Neural progenitor cell (in vitro differentiated cells): ENCODE measurements around the gene INPP5D.

Experiments
- EZH2 ChIP-seq: fragments of 200-600 bp; sonication (generic); IDR thresholded peaks from 2 replicates; pipeline ENCODE4 v1.6.1; 2017; ENCODE audit warnings: antibody characterized with exemption, mild to moderate bottlenecking, moderate library complexity
- EZH2phosphoT487 ChIP-seq: fragments of 200-600 bp; sonication (generic); IDR thresholded peaks from 2 replicates; pipeline ENCODE4 v1.6.1; 2017; ENCODE audit warnings: antibody characterized with exemption

DNA sequence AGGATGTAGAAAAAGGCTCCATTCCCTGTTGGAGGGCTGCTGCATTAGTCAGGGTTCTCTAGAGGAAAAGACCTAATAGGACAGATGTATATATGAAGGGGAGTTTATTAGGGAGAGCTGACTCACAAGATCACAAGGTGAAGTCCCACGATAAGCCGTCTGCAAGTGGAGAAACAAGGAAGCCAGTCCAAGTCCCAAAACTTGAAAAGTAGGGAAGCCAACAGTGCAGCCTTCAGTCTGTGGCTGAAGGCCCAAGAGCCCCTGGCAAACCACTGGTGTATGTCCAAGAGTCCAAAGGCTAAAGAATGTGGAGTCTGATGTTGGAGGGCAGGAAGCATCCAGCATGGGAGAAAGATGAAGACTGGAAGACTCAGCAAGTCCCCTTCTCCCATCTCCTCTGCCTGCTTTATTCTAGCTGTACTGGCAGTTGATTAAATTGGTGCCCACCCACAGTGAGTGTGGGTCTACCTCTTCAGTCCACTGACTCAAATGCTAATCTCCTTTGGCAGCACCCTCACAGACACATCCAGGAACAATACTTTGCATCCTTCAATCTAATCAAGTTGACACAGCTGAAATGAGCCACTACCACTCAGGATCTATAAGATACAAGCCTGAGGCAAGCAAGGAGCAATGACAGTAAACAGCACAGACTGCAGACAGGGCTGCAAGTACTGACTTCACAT lies 161.4 kb downstream of the INPP5D start:
- no peak for TF ChIP-seq EZH2phosphoT487
- TF ChIP-seq EZH2 = no peak
